Small intestine (tissue), 7 donors: ENCODE measurements around the gene ZNF512B. TPM values are rescaled to one million over a fixed set of nuclear protein-coding genes. Genes with fewer than 3 reads are reported as not detected.

ENCODE experiments used
- DNase-seq, 2 donors: peaks; one replicate each; pipeline versions ENCODE4 v3.0.0 to v3.0.0-alpha.2; 2013
- FAIRE-seq: peaks from 2 replicates; lab custom pipeline; 2012; peaks lifted over from hg19 to GRCh38; lab: Jason Lieb, UNC
- H3K27ac ChIP-seq, 3 donors: one replicate each; pipeline ENCODE4 v1.5.1; 2013; ENCODE audit warnings: low read length in 2 of 3, mild to moderate bottlenecking in 2 of 3, control low read depth in 1 of 3, inconsistent platforms in 1 of 3, low read depth in 1 of 3, moderate library complexity in 1 of 3
- H3K27me3 ChIP-seq, 3 donors: one replicate each; pipeline ENCODE4 v1.6.1; 2013; ENCODE audit warnings: low read length in 3 of 3, inconsistent platforms in 1 of 3; ENCODE audit not compliant: control insufficient read depth in 3 of 3, insufficient read depth in 3 of 3
- H3K36me3 ChIP-seq, 3 donors: one replicate each; pipeline ENCODE4 v1.6.1; 2013; ENCODE audit warnings: low read length in 3 of 3, inconsistent platforms in 1 of 3, low read depth in 1 of 3, mild to moderate bottlenecking in 1 of 3, moderate library complexity in 1 of 3; ENCODE audit not compliant: control insufficient read depth in 3 of 3, insufficient read depth in 2 of 3
- H3K4me1 ChIP-seq, 3 donors: one replicate each; pipeline ENCODE4 v1.6.1; 2013; ENCODE audit warnings: low read length in 2 of 3, inconsistent platforms in 1 of 3, low read depth in 1 of 3, mild to moderate bottlenecking in 1 of 3, moderate library complexity in 1 of 3; ENCODE audit not compliant: control insufficient read depth in 3 of 3, insufficient read depth in 2 of 3
- H3K4me3 ChIP-seq, 3 donors: one replicate each; pipeline ENCODE4 v1.5.1; 2013; ENCODE audit warnings: low read length in 3 of 3, control low read depth in 1 of 3, inconsistent platforms in 1 of 3, low read depth in 1 of 3, mild to moderate bottlenecking in 1 of 3, moderate library complexity in 1 of 3
- H3K9me3 ChIP-seq, 2 donors: one replicate each; pipeline ENCODE4 v1.6.1; 2013; ENCODE audit warnings: low read depth in 1 of 2, low read length in 1 of 2; ENCODE audit not compliant: control insufficient read depth in 2 of 2, insufficient read depth in 1 of 2
- WGBS, 3 donors: extraction: QIAGEN DNeasy Blood & Tissue Kit; methylation state at CpG; one replicate each; pipeline ENCODE4 v1.1.7; 2013; 5-methylcytosine and 5-hydroxymethylcytosine counted together
- polyA plus RNA-seq, 4 donors: library from polyadenylated mRNA; stranded (reverse) in 3 of 4; unstranded in 1 of 4; fragments of 200-250 nt in 3 of 4; fragments of 120-200 nt in 1 of 4; gene quantifications; one replicate each; pipeline versions ENCODE4 v1.2.1 to v1.2.3, GENCODE V29; 2013
- donor health status: healthy with polysubstance abuse.
- donor health status: control.
- donor health status: control.
- donor health status: Bipolar disorder and iron deficiency.
- donor health status: healthy.

ZNF512B gene
- polyA plus RNA-seq, 4 donors: 2.5 to 5.0 (median 3.6) TPM

DNA sequence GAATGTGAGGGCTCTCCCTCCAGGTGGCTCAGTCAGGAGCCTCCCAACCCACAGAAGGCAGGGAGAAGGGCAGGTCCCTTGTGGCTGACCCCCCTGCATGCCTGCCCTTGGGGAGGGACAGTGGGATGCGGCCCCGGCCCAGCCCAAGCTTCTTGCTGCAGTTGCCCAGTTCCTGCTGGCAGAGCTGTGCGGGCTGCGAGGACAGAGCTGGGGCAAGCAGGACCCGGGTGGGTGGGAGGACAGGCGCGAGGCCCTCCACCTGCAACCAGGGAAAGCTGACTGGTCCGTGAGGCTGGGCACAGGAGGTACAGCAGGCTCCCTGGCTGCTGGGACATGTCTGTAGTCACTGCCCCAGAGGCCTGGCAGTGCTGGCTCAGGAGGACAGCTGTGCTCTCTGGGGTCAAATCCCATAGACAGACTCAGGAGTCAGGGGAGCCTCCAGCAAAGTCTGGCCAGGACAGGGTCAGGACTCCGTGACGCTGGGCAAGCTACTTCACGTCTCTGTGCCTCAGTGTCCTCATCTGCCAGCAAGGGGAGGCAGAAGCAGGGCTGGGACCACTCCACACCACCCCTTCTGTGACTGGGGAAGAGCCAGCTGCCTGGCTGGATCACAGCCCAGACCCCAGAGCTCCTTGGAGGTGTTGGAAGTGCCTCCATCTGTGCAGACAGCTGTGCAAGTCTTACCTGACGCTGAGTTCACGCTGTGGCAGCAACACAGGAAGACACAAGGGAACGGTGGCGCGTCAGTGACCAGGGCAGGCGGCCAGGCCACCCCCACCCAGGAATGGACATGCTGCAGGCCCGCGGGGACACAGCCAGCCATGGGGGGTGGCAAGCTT lies 26.5 kb downstream of the ZNF512B start:
- H3K36me3 ChIP-seq: peaks cover 10 to 88% (median 41%) of the 10 kb centered on the region in 3 donors
- FAIRE-seq (no peak), DNase-seq (no peak)
- H3K9me3 ChIP-seq: peaks cover 0 to 2% of the 10 kb centered on the region in 2 donors
- H3K27me3 ChIP-seq: no peaks in the 10 kb centered on the region
- no peaks in the 10 kb centered on the region for H3K4me1 ChIP-seq
- H3K4me3 ChIP-seq: no peak overlapping the region
- 87 to 91% (median 89%) methylated on average over 19 of the region's 19 CpGs for WGBS, 3 donors
- peak overlapping the region in 2 of 3 donors; percentile 4 to 61 for H3K27ac ChIP-seq

DNA sequence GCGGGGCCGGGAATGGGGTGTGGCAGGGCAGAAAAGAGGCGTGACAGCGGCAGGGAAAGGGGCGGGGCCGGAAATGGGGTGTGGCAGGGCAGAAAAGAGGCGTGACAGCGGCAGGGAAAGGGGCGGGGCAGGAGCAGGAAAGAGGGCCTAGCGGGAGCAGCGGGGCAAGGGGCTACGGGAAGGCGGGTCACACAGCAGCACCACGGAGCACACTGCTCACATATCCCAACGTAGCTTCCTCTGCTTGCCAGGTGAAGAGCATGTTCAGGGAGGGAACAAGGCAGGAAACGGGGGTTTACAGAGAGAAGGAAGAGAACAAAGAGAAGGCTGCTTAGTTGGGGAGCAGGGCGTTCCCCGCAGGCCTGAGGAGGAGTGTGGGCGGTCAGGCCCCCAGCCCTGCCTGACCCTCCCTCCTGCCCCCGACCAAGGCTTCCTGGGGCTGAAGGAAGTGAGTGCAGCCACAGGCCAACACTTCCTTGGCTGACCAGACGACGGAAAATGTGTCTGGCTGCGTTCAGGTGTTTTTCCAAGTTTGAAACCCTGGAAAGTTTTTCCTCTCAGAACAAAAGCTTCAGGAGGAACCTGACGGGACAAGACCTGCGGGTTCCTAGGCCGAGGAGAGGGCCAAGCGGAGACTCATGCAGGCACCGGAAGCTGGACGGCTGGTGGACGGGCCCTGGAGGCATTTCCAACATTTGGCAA lies 27.3 kb downstream of the ZNF512B start:
- WGBS, 3 donors: 49 to 75% (median 65%) methylated on average over 27 to 30 of the region's 30 CpGs
- Histone ChIP-seq H3K4me1 (no peaks in the 10 kb centered on the region), H3K4me3 (no peak overlapping the region), H3K36me3 (peaks cover 10 to 86% (median 41%) of the 10 kb centered on the region in 3 donors), H3K27ac (peak overlapping the region; percentile 53 to 78 (median 69)), H3K9me3 (peaks cover 0 to 2% of the 10 kb centered on the region in 2 donors), H3K27me3 (no peaks in the 10 kb centered on the region)
- FAIRE-seq: no peak
- DNase-seq: peak; percentile 29 to 37

DNA sequence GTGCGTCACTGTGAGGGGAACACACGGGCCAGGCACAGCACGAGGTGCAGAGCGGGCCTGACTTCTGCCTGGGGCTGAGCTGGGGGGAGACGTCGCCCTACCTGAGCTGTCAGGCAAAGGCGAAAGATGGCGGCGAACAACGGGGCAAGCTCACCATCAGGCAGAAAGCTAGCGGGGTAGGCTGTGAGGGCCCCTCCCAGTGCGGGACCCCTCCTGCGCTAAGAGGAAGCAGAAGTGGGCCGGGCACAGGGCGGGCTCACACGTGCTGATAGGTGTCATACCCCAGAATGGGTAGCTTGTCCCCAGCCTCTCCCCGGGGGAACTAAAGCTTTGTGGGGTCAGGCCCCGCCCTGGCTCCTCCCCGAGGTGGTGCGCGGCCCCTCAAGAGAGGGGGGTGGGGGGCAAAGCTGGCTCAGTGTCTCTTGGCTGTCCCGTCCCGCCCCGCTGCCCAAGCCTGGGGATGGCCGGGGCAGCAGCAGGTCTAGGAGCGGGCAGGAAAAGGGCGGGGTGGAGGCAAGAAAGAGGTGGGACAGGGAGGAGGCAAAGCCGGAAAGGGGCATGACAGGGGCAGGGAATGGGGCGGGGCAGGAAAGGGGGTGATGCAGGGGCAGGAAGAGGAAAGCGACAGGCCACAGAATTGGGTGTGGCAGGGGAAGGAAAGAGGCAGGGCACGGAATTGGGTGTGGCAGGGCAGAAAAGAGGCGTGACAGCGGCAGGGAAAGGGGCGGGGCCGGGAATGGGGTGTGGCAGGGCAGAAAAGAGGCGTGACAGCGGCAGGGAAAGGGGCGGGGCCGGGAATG lies 28.2 kb downstream of the ZNF512B start:
- Histone ChIP-seq H3K9me3 (peaks cover 0 to 2% of the 10 kb centered on the region in 2 donors), H3K27ac (peak overlapping the region; percentile 11 to 88 (median 86)), H3K4me1 (no peaks in the 10 kb centered on the region), H3K4me3 (no peak overlapping the region), H3K36me3 (peaks cover 12 to 84% (median 41%) of the 10 kb centered on the region in 3 donors), H3K27me3 (no peaks in the 10 kb centered on the region)
- peak in 1 of 2 donors; percentile 51 for DNase-seq
- WGBS, 3 donors: 66 to 81% (median 75%) methylated on average over 32 to 35 of the region's 39 CpGs
- FAIRE-seq: no peak

DNA sequence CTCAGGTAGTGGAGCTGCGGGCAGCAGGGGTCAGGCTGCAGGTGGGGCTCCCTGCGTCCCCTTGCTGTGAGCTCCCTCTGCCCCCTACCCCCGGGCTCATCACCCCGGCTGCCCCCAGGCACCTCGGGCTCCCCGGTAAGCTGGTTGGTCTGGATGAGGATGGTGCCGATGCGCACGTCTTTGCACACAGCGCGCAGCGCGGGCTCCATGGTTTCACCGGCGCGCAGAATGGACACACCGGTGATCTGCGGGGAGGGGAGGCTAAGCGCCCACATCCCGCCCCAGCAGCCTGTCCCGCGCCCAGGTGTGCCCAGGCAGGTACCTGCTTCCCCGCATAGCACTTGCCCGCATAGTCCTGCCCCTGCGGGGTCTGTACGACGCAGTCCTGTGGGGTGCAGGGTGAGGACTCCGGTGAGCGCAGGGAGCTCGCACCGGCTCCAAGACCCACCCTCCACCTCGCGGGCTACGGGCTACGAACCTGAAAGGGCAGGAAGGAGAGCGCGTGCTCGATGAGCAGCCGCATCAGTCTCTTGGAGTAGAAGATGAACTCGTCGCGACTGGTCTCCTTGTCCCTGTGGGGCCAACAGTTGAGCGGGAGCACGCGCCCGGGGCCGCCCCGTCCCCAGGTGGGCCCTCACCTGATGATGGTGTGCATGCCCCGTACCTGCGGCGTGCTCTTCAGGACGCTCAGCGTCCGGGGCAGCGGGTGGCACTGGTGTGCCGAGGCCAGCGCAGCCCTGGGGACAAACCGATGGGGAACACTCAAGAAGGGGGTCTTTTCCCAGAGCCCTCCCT lies 29.1 kb downstream of the ZNF512B start:
- H3K27ac ChIP-seq: peak overlapping the region in 1 of 3 donors; percentile 88
- DNase-seq (no peak), FAIRE-seq (no peak)
- H3K4me3 ChIP-seq: no peak overlapping the region
- H3K36me3 ChIP-seq: peaks cover 12 to 83% (median 39%) of the 10 kb centered on the region in 3 donors
- no peaks in the 10 kb centered on the region for H3K27me3 ChIP-seq
- peaks cover 0 to 2% of the 10 kb centered on the region in 2 donors for H3K9me3 ChIP-seq
- 92 to 97% (median 96%) methylated on average over 58 of the region's 58 CpGs for WGBS, 3 donors
- no peaks in the 10 kb centered on the region for H3K4me1 ChIP-seq

DNA sequence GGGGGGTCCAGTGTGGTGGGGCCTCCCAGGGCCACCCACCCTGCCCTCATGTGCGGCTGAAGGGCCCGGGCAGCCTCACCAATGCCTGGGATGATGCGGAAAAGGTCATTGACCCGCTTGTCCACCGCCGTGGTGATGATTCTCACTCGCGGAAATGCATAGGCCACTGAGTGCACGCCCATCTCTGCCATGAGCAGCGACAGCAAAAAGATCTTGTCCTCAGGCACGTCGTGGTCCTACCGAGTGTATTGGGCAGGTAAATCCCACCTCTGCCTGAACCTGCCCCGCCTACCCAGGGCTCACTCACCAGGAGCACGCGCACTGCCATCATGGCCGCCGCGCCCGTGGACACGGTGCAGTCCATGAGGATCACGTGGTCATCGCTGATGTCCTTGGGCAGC lies 29.7 kb downstream of the ZNF512B start:
- H3K4me3 ChIP-seq: no peak overlapping the region
- H3K36me3 ChIP-seq: peaks cover 12 to 83% (median 34%) of the 10 kb centered on the region in 3 donors
- H3K27ac ChIP-seq: no peak overlapping the region
- no peaks in the 10 kb centered on the region for H3K4me1 ChIP-seq
- DNase-seq: no peak
- WGBS, 3 donors: 90 to 96% (median 95%) methylated on average over 23 of the region's 23 CpGs
- H3K9me3 ChIP-seq: peaks cover 0 to 2% of the 10 kb centered on the region in 2 donors
- H3K27me3 ChIP-seq: no peaks in the 10 kb centered on the region
- no peak for FAIRE-seq

DNA sequence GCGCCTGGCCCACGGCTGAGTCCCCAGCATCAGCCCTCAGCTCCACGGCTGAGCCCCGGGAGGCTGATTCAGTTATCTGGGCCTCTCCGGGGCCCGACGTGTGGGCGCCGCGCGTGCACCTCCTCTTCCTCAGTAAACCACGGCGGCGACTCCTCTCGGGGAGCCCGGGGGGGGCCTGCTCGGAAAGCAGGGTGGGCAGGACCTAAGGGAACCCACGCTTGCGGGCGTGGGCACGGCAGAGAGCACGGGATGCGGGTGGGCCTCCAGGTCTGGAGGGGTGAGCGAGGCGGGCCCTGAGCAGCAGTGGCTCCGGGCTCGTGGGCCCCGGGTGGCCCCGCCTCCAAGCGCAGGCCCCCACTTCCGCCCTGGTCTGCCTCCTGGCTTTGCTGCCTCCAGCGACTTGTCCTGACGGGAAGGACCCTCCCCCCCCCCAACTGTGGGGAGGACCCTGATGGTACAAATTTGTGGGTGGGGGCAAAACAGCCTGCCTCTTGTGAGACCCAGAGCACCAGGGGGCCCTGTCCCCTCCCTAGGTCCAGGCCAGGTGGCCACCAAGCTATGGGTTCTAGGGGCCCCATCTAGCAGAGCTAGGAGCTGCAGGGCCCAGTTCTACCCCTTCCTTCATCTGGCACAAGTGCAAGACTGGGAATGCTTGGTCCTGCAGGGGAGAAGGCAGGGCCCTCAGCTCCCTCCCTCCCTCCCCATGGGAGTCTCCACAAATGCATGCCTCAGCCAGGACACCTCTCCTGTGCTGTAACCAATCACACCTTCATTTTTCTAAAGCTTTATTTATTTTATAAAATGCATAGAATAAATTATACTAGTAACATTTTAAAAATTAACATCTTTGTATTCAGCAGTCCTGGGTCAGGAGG lies 30.4 kb downstream of the ZNF512B start:
- WGBS, 3 donors: 75 to 88% (median 87%) methylated on average over 28 to 33 of the region's 33 CpGs
- no peak for DNase-seq
- no peak for FAIRE-seq
- Histone ChIP-seq H3K4me1 (no peaks in the 10 kb centered on the region), H3K27ac (no peak overlapping the region), H3K27me3 (no peaks in the 10 kb centered on the region), H3K9me3 (peaks cover 0 to 2% of the 10 kb centered on the region in 2 donors), H3K4me3 (no peak overlapping the region), H3K36me3 (peaks cover 12 to 83% (median 33%) of the 10 kb centered on the region in 3 donors)

DNA sequence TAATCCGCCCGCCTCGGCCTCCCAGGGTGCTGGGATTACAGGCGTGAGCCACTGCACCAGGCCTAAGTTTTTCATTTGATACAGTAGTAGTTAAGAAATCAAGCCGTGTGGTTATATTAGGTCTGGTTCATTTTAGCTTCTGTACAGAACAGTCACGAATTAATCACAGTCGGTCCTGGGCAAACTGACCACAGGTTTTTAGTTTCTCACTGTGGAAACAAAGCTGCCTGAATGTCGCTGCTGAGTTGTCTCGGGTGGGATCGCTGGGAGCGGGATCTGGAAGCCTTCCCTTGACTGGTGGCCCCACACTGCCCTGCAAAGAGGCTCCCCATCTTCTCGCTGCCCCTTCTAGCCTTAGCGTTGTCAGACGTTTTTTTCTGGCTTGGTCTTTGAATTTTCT lies 32.1 kb downstream of the ZNF512B start:
- no peaks in the 10 kb centered on the region for H3K4me1 ChIP-seq
- H3K4me3 ChIP-seq: no peak overlapping the region
- peaks cover 10 to 83% (median 30%) of the 10 kb centered on the region in 3 donors for H3K36me3 ChIP-seq
- FAIRE-seq (no peak), DNase-seq (no peak)
- H3K27ac ChIP-seq: no peak overlapping the region
- no peaks in the 10 kb centered on the region for H3K27me3 ChIP-seq
- peaks cover 0 to 2% of the 10 kb centered on the region in 2 donors for H3K9me3 ChIP-seq
- WGBS, 3 donors: 75 to 86% (median 81%) methylated on average over 14 of the region's 14 CpGs
